ENCODE measurements around the gene CFAP97D2. TPM values are rescaled to one million over a fixed set of nuclear protein-coding genes. Genes with fewer than 3 reads are reported as not detected.

The CFAP97D2 gene
- total RNA-seq, 1 experiment from 2014 or later: not detected

DNA sequence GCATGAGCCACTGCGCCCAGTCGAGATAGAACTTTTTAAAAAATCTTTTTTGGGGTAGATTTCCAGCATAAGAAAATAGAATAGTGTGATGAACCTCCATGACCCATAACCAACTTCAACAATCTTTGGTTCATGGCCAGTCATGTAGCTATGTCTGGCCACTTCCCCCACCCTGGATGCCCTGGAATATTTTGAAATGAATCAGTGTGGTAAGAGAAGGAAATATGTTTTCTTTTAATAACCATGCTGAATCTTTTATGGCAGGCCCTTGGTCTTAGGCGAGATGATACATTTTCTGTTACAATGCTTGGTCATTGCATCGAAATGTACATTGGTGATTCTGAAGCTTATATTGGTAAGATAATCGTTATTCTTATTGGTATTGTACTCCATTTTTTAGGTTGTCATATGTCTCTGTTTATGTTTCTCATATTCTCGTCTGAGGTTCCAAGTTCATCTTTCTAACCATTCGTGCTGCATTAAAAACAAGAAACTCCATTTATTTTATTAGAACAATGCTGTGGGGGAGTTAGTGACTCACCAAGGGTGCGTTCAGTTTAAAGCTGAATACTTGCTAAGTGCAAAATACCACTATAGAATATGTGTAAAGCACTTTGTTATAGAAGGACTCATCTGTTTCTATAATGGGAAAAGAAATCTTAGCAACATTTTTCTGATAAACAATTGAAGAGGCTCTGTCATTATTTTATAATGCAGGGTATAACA is 86.0 kb downstream of the CFAP97D2 start:
- H3K4me1 ChIP-seq: no peaks in the 10 kb centered on the region
- peaks cover 6% of the 10 kb centered on the region for H3K36me3 ChIP-seq (ENCODE audit: control insufficient read depth, insufficient read depth, low read length)
- intact Hi-C loops (cut with micrococcal nuclease; ENCODE audit: unreplicated experiment): no loop called here
- H3K9me3 ChIP-seq: no peaks in the 10 kb centered on the region
- no peak for DNase-seq
- BruUV-seq (replicated peaks): no TSS peak
- H3K4me3 ChIP-seq (ENCODE audit: low read depth, low read length): no peak overlapping the region
- TF ChIP-seq, protein P1, sequence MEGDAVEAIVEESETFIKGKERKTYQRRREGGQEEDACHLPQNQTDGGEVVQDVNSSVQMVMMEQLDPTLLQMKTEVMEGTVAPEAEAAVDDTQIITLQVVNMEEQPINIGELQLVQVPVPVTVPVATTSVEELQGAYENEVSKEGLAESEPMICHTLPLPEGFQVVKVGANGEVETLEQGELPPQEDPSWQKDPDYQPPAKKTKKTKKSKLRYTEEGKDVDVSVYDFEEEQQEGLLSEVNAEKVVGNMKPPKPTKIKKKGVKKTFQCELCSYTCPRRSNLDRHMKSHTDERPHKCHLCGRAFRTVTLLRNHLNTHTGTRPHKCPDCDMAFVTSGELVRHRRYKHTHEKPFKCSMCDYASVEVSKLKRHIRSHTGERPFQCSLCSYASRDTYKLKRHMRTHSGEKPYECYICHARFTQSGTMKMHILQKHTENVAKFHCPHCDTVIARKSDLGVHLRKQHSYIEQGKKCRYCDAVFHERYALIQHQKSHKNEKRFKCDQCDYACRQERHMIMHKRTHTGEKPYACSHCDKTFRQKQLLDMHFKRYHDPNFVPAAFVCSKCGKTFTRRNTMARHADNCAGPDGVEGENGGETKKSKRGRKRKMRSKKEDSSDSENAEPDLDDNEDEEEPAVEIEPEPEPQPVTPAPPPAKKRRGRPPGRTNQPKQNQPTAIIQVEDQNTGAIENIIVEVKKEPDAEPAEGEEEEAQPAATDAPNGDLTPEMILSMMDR (IDR thresholded peaks at IDR 0.05; ENCODE audit: insufficient read depth in 1 of 2, low read depth in 1 of 2, low read length in 1 of 2, severe bottlenecking in 1 of 2, unreplicated experiment in 1 of 2): no peak
- Mint-ChIP-seq H3K4me1 (ENCODE audit: low read depth, unreplicated experiment) (no peaks in the 10 kb centered on the region), H3K27me3 (ENCODE audit: insufficient read depth, unreplicated experiment) (no peaks in the 10 kb centered on the region), H3K4me3 (ENCODE audit: unreplicated experiment) (no peak overlapping the region), H3K9me3 (ENCODE audit: unreplicated experiment) (no peaks in the 10 kb centered on the region), H3K36me3 (ENCODE audit: insufficient read depth, unreplicated experiment) (peaks cover 79% of the 10 kb centered on the region), H3K27ac (ENCODE audit: unreplicated experiment) (no peak overlapping the region)
- POLR2A ChIA-PET: no interaction called here
- CTCF ChIA-PET: no interaction called here
- no peaks in the 10 kb centered on the region for H3K27me3 ChIP-seq (replicated peaks; ENCODE audit: control insufficient read depth, insufficient read depth, low read length)

DNA sequence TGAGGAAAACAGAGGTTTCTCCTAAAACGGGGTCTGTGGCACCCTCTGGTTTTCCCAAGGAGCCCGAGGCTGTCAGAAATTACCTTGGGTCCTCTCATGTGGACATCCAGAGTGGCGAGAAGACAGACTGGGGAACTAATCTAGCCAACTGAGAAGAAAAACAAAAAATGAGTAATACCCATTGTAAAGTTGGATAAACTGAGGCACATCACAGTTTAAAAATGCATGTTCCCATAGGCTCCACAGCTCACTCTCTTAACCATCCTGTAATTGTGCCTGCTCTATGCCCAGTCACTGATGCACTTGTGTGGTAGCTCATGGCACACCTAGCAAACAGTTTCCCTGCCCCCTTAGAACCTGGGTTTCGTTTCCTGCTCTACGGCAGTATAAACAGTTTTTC is 87.2 kb downstream of the CFAP97D2 start:
- POLR2A ChIA-PET: no interaction called here
- H3K36me3 Mint-ChIP-seq (ENCODE audit: insufficient read depth, unreplicated experiment): peaks cover 79% of the 10 kb centered on the region

DNA sequence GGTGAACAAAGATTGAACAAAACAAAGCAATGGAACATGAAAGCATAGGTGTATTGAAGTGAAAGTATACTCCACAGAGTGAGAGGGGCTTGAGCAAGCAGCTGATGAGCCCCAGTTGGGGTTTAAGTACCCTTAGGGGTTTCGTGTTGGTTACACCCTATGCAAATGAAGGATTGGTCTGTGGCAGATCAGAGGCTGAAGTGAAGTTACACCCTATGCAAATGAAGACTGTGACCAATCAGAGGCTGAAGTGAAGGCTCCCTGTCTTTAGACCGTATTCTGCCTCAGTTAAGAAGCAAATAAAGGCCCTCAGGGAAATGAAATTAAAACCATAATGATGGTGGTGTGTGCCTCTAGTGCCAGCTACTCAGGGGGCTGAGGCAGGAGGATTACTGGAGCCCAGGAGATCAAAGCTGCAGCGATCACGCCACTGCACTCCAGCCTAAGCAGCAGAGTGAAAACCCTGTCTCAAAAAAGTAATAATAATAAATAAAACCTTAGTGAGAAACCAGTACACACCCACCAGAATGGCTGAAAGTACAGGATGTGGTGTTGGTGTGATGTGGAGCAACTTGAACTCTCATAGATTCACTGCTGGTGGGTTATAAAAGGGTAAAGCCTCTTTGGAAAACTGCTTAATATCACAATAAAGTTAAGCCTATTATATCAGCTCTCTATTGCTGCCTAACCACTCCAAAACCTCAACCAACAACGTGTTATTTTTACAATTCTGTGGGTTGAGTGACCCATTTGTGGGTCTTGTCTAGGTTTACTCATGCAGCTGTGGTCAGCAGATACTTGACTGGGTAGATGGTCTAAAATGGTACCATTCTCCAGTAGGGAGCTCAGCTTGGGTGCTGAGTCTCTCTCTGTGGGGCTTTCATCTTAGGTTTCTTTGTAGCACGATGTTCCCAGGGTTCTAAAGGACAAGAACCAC is 89.6 kb downstream of the CFAP97D2 start:
- peaks cover 4% of the 10 kb centered on the region for H3K36me3 ChIP-seq (ENCODE audit: control insufficient read depth, insufficient read depth, low read length)
- Mint-ChIP-seq H3K4me1 (ENCODE audit: low read depth, unreplicated experiment) (no peaks in the 10 kb centered on the region), H3K9me3 (ENCODE audit: unreplicated experiment) (no peaks in the 10 kb centered on the region), H3K4me3 (ENCODE audit: unreplicated experiment) (no peak overlapping the region), H3K27me3 (ENCODE audit: insufficient read depth, unreplicated experiment) (no peaks in the 10 kb centered on the region), H3K36me3 (ENCODE audit: insufficient read depth, unreplicated experiment) (peaks cover 80% of the 10 kb centered on the region), H3K27ac (ENCODE audit: unreplicated experiment) (no peak overlapping the region)
- no peak for DNase-seq
- H3K9me3 ChIP-seq: no peaks in the 10 kb centered on the region
- no peaks in the 10 kb centered on the region for H3K27me3 ChIP-seq (replicated peaks; ENCODE audit: control insufficient read depth, insufficient read depth, low read length)
- CTCF ChIA-PET: no interaction called here
- POLR2A ChIA-PET: no interaction called here
- TF ChIP-seq, protein P1 (IDR thresholded peaks at IDR 0.05; ENCODE audit: insufficient read depth in 1 of 2, low read depth in 1 of 2, low read length in 1 of 2, severe bottlenecking in 1 of 2, unreplicated experiment in 1 of 2): no peak
- intact Hi-C loops (cut with micrococcal nuclease; ENCODE audit: unreplicated experiment): no loop called here
- no TSS peak for BruUV-seq (replicated peaks)
- no peaks in the 10 kb centered on the region for H3K4me1 ChIP-seq
- no peak overlapping the region for H3K4me3 ChIP-seq (ENCODE audit: low read depth, low read length)

More for the DNA sequence above, 87.2 kb downstream of the CFAP97D2 start:
- BruUV-seq (replicated peaks): no TSS peak
- no peaks in the 10 kb centered on the region for H3K4me1 Mint-ChIP-seq (ENCODE audit: low read depth, unreplicated experiment)
- H3K4me1 ChIP-seq: no peaks in the 10 kb centered on the region
- no peak overlapping the region for H3K4me3 ChIP-seq (ENCODE audit: low read depth, low read length)
- CTCF ChIA-PET: no interaction called here
- H3K27me3 ChIP-seq (replicated peaks; ENCODE audit: control insufficient read depth, insufficient read depth, low read length): no peaks in the 10 kb centered on the region
- H3K9me3 ChIP-seq: no peaks in the 10 kb centered on the region
- no peaks in the 10 kb centered on the region for H3K9me3 Mint-ChIP-seq (ENCODE audit: unreplicated experiment)
- no peak overlapping the region for H3K27ac Mint-ChIP-seq (ENCODE audit: unreplicated experiment)
- peaks cover 6% of the 10 kb centered on the region for H3K36me3 ChIP-seq (ENCODE audit: control insufficient read depth, insufficient read depth, low read length)
- intact Hi-C loops (cut with micrococcal nuclease; ENCODE audit: unreplicated experiment): no loop called here
- DNase-seq: no peak
- TF ChIP-seq, protein P1 (IDR thresholded peaks at IDR 0.05; ENCODE audit: insufficient read depth in 1 of 2, low read depth in 1 of 2, low read length in 1 of 2, severe bottlenecking in 1 of 2, unreplicated experiment in 1 of 2): no peak
- H3K27me3 Mint-ChIP-seq (ENCODE audit: insufficient read depth, unreplicated experiment): no peaks in the 10 kb centered on the region
- no peak overlapping the region for H3K4me3 Mint-ChIP-seq (ENCODE audit: unreplicated experiment)
